Thoracic aorta (tissue), 2 donors: ENCODE measurements around the gene OTOA. TPM values are rescaled to one million over a fixed set of nuclear protein-coding genes. Genes with fewer than 3 reads are reported as not detected.
A peak's percentile ranks its signal among the peaks of the same experiment; 100 is the strongest.

Experiments used
- ATAC-seq: fragments of 150-250 bp; one replicate; pipeline ENCODE4 v1.8.0; 2017; ENCODE audit warnings: low read depth; ENCODE audit not compliant: insufficient number of reproducible peaks, low FRiP score
- DNase-seq: peaks from one replicate; pipeline ENCODE4 v3.0.0-alpha.2; 2020; ENCODE audit warnings: low spot score
- H3K27ac ChIP-seq, 2 donors: fragments of 200-600 bp; sonication (generic); 1 replicate in 1 of 2; 2 replicates in 1 of 2; pipeline ENCODE4 v1.5.1; 2016; ENCODE audit warnings: mild to moderate bottlenecking in 2 of 2, moderate library complexity in 2 of 2
- H3K27me3 ChIP-seq: fragments of 200-600 bp; sonication (generic); replicated peaks from 2 replicates; pipeline ENCODE4 v1.6.0; 2016; ENCODE audit warnings: mild to moderate bottlenecking; ENCODE audit not compliant: insufficient read depth
- H3K36me3 ChIP-seq: fragments of 200-600 bp; sonication (generic); one replicate; pipeline ENCODE4 v1.5.1; 2016
- H3K4me1 ChIP-seq, 2 donors: fragments of 200-600 bp; sonication (generic); 1 replicate in 1 of 2; 2 replicates in 1 of 2; pipeline versions ENCODE4 v1.5.1 to v1.6.0; 2016; ENCODE audit warnings: low read depth in 2 of 2, mild to moderate bottlenecking in 1 of 2; ENCODE audit not compliant: control insufficient read depth in 1 of 2
- H3K4me3 ChIP-seq: fragments of 200-600 bp; sonication (generic); 2 replicates; pipeline ENCODE4 v1.5.1; 2016; ENCODE audit warnings: mild to moderate bottlenecking
- H3K9me3 ChIP-seq: fragments of 200-600 bp; sonication (generic); 2 replicates; pipeline ENCODE4 v1.5.1; 2016
- CTCF ChIP-seq: fragments of 200-600 bp; sonication (generic); IDR thresholded peaks from one replicate; pipeline ENCODE4 v1.5.1; 2019; ENCODE audit warnings: antibody characterized with exemption
- total RNA-seq, 2 donors: library from RNA; depleted of rRNA; stranded (reverse); fragments of >200 nt; gene quantifications; one replicate each; pipeline versions ENCODE4 v1.1.0 to v1.2.3, GENCODE V29; 2016

The OTOA gene
- total RNA-seq, 2 donors from 2014 or later: 0.21 TPM; not detected in 1

- Histone ChIP-seq H3K27me3 (no peaks in the 10 kb centered on the region), H3K36me3 (no peaks in the 10 kb centered on the region), H3K27ac (no peak overlapping the region), H3K9me3 (no peaks in the 10 kb centered on the region), H3K4me1 (no peaks in the 10 kb centered on the region), H3K4me3 (no peak overlapping the region)
- DNase-seq: no peak
- no peak for TF ChIP-seq CTCF
- ATAC-seq: no peak
Measured at GRCh38 chr16:21703589-21704174, 39.9 kb downstream of the OTOA start.

GRCh38 chr16:21704266-21704665 is 40.5 kb downstream of the OTOA start:
- no peak for TF ChIP-seq CTCF
- Histone ChIP-seq H3K4me1 (no peaks in the 10 kb centered on the region), H3K27ac (no peak overlapping the region), H3K36me3 (no peaks in the 10 kb centered on the region), H3K9me3 (no peaks in the 10 kb centered on the region), H3K4me3 (no peak overlapping the region), H3K27me3 (no peaks in the 10 kb centered on the region)
- DNase-seq (no peak), ATAC-seq (no peak)

- ATAC-seq: no peak
- no peak for TF ChIP-seq CTCF
- Histone ChIP-seq H3K4me1 (no peaks in the 10 kb centered on the region), H3K4me3 (no peak overlapping the region), H3K36me3 (no peaks in the 10 kb centered on the region), H3K27ac (no peak overlapping the region), H3K27me3 (no peaks in the 10 kb centered on the region), H3K9me3 (no peaks in the 10 kb centered on the region)
- DNase-seq: no peak
Measured at GRCh38 chr16:21704733-21705132, 41.0 kb downstream of the OTOA start.

GRCh38 chr16:21708533-21709115 is 44.9 kb downstream of the OTOA start:
- peak; percentile 72 for TF ChIP-seq CTCF

GRCh38 chr16:21710938-21711337 is 47.2 kb downstream of the OTOA start:
- no peak overlapping the region for H3K4me3 ChIP-seq
- no peaks in the 10 kb centered on the region for H3K4me1 ChIP-seq
- DNase-seq: no peak
- no peak for TF ChIP-seq CTCF
- no peaks in the 10 kb centered on the region for H3K9me3 ChIP-seq
- ATAC-seq: no peak
- no peaks in the 10 kb centered on the region for H3K36me3 ChIP-seq
- no peaks in the 10 kb centered on the region for H3K27me3 ChIP-seq
- H3K27ac ChIP-seq: no peak overlapping the region

More at GRCh38 chr16:21708533-21709115, 44.9 kb downstream of the OTOA start:
- Histone ChIP-seq H3K4me3 (no peak overlapping the region), H3K4me1 (no peaks in the 10 kb centered on the region), H3K27me3 (no peaks in the 10 kb centered on the region), H3K36me3 (no peaks in the 10 kb centered on the region), H3K27ac (no peak overlapping the region), H3K9me3 (no peaks in the 10 kb centered on the region)
- ATAC-seq: no peak
- DNase-seq: peak; percentile 21
